GM11168 (cell line): ENCODE results near the gene RPAP3.

Source experiments
- in situ Hi-C: fragments of 300-500 bp; cut with MboI; formaldehyde crosslinking; loops from one replicate; pipeline ENCODE4 v1.12.0; 2022; ENCODE audit warnings: low sequenced_read_pairs; ENCODE audit not compliant: unreplicated experiment

RPAP3 gene

DNA sequence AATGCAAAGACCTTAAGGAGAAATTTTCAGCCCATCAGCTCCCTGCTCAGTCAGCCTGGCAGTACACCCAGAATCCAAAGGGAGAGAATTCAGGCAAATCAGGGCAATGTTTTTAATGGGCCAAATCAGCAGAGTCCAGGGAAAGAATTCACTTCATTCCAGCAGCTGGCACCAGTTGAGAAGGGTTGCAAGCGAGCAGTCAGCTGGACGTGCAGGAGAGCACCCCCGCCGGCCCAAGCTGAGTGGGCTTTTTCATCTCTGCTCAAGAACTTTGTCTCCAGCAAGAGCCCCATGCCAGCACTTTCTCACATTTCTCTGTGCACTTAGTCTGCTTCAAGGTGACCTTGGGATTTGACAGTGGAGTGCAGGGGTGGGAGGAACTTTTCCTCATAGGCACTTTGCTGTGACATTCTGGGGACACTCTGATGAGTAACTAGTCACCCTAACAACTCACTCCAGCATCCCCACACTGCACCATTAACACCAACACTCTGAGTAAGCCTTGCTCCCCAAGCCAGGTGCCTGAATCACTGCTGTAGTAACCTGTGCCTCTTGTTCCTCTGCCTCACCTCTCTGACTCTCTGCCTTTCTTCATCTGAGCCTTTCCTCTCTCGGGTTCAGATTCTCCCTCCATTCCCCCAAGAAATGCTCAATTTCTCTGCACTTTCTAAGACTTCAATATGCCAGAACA, 17.3 kb upstream of the RPAP3 start:
- in situ Hi-C loops = no loop called here

DNA sequence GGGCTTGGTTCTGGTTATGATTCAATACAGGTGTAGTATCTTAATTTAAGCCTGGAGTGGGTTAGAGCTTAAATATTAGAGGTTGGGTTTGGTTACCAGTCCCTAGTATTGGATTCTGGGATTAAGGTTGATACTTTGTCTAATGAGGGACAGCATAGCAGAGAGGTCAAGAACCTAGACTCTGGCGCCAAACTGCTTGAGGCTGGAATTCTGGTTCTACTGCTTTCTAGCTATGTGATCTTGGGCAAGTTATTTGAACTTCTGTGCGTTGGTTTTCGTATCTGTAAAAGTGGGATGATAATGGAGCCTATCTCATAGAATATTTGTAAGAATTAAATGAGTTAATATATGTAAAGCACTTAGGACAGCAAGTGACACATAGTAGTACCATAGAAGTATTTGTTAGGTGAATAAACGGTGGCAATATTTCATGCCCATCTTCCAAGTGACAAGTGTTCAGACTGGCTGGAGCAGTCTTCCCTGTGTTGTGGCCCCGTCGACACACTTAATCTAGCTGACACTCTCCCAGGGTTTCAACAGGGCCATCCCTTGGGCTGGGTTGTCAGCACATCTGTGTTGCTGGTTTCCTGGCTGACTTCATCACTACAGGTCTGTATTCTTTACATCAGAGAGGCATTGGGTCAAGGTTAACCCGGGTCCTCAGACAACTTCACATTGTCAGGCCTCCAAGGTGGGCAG, 16.5 kb upstream of the RPAP3 start:
- in situ Hi-C loops = no loop called here

DNA sequence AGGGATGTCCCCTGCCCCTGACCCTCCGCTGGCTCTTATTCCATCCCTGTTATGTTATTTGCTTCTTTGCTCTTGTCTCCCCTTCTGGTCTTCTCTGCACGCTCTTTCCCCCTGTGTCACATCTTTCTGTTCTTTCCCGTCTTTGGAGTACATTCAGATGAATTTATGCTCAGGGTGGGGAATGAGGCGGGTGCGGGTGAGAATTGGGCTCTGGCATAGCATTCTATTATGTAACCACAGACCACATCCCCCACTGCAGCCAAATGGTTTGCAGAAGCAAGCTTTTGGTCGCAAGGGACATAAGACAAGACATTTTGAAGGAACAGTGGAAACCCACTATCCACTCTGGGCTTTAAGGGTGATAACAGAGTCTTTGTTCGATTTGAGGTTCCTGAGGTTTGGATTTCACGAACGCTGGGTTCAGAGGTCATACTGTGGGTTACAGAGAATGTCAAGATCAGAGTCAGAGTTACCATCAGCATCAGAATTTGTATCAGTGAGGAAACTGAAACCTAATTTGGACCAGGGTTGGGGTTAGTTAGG, 15.7 kb upstream of the RPAP3 start:
- in situ Hi-C loops = no loop called here

DNA sequence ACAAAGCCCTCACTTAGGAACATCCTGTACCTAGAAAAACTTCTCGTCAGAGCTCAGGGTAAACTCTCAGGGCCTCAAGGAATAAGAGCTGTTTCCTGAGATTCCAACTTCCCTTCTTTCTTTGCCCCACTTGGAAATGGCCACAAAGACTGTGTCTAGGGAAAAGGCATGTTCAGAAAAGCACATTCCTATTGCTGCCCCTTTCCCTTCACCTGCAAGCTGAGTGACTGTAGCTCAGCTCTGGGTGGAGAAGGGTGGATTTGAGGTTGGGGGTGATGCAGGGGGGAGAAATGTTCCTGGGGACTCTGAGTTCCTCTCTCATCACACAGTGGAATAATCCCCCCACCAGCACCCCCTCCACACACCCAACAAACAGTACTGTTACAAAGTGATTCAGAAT, 12.7 kb upstream of the RPAP3 start:
- in situ Hi-C loops = no loop called here

GRCh38 chr12:47717443-47718193, 11.8 kb upstream of the RPAP3 start:
- in situ Hi-C loops = no loop called here

DNA sequence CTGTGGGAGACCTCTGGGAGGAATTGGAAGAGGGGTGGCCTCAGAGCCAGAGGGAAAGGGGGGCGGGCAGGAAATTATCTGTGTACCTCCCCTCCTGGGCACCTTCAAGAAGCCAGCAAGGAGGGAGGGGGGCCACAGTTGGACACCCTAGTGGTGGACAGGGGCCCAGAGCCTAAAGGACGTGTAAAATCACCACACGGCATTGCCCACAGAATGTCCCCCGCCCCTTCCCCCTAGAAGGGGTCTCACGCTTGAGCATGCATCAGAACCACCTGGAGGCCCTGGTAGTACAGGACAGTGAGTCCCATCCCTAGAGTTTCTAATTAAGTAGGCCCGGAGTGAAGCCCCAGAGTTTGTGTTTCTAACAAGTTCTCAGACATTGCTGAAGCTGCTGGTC, 11.2 kb upstream of the RPAP3 start:
- in situ Hi-C loops = no loop called here

DNA sequence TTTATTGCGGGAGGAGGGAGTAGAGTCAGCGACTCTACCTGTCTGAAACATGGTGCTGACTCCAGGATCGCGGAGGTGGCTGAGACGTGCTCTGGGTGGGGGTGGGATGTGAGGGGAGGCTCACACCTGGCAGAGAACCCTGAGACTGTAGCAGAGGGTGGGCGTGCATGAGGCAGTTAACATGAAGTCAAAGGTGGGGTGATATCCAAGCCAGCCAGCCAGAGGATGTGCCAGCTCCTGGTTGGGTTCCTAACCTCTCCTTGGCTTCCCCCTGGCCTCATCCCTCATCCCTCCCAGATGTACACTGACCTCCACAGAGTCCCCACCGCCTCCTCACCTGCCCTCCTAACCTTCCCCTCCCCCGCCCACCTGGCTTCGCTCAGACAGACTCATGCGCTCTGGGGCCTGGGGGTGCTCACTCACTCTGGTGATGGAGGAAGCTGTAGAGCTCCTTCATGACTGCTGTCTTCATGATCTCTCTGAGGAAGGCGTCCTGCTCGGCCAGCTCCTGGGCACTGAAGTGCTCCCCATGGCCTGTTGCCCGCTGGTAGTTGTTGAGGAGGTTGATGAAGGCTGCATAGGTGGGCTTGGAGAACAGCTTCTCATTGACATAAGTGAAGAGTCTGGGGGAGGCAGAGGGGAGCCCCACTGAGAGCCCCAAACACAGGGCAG, 10.2 kb upstream of the RPAP3 start:
- in situ Hi-C loops = no loop called here

DNA sequence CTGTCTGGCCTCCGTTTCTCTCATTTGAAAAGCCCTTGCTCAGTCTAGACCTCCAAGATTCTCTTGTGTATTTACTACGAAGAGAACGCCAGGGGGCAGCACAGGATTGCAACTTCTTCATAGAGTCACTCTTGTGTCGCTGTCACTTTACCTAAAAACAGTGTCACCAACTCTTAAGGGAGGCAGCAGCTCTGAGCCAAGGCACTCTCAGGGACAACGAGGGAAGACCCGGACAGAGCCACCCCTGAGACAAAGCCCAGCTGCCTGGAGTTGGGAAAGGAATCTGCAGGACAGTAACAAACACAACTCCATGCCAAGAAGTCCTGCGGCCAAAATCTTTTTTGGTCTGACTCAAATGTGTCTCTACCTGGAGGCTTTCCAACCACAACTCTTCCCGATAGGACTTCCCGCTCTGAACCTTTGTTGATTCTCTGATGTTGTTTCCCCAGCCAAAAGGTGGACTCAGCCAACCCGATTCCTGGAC, 9.6 kb upstream of the RPAP3 start:
- in situ Hi-C loops = no loop called here

DNA sequence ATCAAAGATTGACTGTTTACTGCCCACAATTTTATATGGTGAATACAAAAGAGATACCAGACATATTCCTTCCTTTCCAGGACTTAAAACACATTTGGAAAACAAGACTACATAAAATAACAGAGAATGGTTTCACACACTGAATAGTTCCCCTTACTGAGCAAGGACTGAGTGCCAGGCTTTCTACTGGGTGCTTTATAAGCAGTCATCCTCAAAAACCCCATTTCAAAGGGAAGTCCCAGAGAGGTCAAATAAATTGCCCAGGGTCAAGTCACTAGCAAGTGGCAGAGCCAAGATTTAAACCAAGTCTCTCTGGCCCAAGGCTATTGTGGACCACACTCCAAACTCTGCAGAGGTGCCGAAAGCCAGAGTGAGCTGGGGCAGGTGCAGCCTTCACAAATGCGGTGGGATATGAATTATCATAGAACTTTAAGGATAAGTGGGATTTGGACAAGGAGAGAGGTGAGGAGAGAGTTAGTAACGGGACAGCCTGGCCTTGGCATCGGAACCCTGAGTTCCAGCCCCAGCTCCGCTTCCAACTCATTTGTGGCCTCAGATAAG, 9.1 kb upstream of the RPAP3 start:
- in situ Hi-C loops = no loop called here

GRCh38 chr12:47712171-47712570, 6.3 kb upstream of the RPAP3 start:
- in situ Hi-C loops = no loop called here

DNA sequence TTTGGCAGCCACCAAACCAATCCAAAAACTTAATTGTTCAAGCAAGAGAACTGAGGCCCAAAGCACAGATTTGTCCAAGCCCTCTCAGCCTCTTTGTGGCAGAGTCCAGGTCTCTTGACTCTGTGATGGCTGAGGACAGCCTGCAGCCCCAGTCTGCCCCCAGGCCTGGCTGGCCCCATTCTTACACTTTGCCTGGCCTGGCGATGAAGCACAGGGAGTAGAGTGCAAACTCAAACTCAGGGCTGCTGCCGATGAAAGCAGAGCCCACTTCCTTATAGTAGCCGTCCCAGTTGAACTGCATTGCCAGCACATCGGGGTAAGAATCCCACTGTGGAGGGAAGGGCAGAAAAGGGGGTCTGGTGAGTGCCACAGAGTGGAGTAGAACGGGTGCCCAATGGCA, 5.6 kb upstream of the RPAP3 start:
- in situ Hi-C loops = no loop called here

GRCh38 chr12:47710278-47710677, 4.4 kb upstream of the RPAP3 start:
- in situ Hi-C loops = no loop called here

DNA sequence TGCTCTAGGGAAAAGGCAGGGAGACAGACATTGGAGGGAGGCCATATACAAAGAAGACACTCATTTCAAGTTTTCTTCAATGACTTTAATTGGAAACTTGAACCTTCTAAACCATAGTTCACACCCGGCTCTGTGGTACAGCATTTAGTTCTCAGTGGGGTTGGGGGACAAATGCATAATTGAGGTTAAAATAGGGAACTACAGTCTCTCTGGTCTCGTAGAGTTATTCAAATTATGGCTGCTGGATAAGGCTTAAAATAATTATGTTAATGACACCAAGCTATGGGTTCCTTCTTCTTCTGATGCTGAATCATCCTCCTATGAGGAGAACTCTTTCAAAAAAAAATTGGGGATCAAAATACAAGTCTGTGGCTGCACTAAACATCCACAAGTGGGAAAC, 3.8 kb upstream of the RPAP3 start:
- in situ Hi-C loops = no loop called here

GRCh38 chr12:47709237-47709636, 3.4 kb upstream of the RPAP3 start:
- in situ Hi-C loops = no loop called here

DNA sequence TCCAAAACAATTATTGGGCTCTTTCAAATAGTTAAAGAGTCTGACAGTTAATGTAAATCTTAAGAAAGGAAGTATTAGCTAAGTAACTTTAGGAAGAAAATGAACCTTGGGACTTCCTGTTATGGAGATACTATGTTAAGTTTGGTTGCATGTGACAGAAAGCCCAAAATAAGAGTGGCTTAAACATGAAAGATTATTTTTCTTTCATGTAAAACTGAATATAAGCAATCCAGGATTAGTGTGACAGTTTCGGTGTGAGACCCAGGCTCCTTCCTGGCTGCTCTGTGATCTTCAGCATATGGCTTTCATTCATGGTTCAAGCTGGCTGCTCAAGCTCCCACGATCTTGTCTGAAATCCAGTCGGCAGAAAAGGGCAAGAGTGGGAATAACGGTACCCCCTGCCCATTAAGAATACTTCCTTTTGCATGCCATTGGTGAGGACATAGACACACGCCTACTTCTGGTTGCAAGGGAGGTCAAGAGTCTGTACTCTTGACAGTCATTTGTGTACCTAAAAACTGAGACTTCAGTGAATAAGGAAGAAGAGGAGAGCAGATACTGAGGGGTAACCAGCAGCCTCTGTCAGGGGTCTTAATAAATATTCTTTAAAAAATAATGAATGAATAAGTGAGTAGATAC, 2.2 kb upstream of the RPAP3 start:
- in situ Hi-C loops = no loop called here

- in situ Hi-C loops = no loop called here
These were observed 1.5 kb upstream of the RPAP3 start for GRCh38 chr12:47707355-47707754.

- in situ Hi-C loops = no loop called here
These were observed 633 bp downstream of the RPAP3 start for GRCh38 chr12:47705229-47705565.

DNA sequence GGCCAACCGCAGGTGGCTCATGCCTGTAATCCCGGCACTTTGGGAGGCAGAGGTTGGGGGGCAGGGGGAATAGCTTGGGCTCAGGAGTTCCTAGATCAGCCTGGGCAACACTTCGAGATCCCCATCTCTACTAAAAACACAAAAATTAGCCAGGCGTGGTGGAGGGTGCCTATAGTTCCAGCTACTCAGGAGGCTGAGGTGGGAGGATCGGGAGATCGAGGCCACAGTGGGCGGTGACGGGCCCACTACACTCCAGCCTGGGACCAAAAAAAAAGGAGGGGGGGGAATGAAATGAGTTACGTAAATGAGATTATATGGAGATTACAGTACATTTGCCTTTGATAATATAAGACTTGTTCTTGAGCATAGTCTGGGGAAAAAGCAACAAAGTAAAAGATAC, 1.1 kb downstream of the RPAP3 start:
- in situ Hi-C loops = no loop called here

DNA sequence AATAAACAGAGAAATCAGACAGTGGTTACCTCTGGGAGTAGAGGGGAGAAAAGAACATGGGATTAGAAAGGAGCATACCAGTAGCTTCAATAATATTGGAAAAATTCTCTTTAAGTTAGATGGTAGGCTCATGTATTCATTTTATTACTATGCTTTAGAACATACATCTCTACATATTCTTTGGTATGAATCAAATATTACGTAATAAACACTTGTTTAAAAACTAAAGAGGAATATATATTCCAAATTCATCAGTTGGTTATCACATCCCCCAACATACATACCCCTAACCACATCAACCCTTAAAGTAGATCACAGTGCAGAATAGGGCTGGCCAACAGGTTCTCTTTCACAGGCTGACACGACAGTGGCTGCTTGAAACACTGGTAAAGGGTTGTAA, 5.6 kb downstream of the RPAP3 start:
- in situ Hi-C loops = no loop called here

DNA sequence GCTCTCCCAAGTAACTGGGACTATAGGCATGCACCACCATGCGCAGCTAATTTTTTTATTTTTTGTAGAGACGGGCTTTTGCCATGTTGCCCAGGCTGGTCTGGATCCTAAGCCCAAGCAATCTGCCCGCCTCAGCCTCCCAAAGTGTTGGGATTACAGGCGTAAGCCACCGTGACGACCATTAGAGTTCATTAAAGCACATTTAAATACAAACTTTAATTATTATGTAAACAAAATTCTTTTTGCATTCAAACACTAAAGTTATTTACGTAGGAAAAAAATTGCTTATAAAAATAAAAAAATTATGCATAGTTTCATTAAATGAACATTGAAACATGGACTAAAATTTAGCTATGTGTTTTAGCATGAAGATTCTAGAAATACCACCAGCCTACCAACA, 7.2 kb downstream of the RPAP3 start:
- in situ Hi-C loops = no loop called here
